SK-N-MC (cell line): Measurements from ENCODE around the gene HMGXB4.

Source experiments
- EZH2 ChIP-seq: fragments of 200-600 bp; sonication (generic); IDR thresholded peaks from one replicate; pipeline ENCODE4 v1.6.1; 2017; ENCODE audit warnings: antibody characterized with exemption
- FOXP2 ChIP-seq: optimal IDR thresholded peaks from 2 replicates; pipeline ENCODE3; 2011; ENCODE audit warnings: mild to moderate bottlenecking, moderate library complexity; ENCODE audit not compliant: insufficient read depth; ENCODE audit errors: extremely low read length, control extremely low read depth

DNA sequence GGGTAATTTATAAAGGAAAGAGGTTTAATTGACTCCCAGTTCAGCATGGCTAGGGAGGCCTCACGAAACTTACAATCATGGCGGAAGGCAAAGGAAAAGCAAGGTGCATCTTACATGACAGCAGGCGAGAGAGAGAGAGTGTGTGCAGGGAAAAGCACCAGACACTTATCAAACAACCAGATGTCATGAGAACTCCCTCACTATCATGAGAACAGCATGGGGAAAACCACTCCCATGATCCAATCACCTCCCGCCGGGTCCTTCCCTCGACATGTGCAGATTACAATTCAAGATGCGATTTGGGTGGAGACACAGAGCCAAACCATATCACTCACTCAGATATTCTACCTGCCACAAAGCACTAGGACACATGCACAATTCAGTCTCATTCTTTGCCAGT, 48.1 kb upstream of the HMGXB4 start:
- TF ChIP-seq EZH2: no peak
- TF ChIP-seq FOXP2: no peak
